Measurements from ENCODE around the gene VWA5A.

VWA5A gene

GRCh38 chr11:124114942-124115781, at the start of gene VWA5A:
Gene VWA5A (plus strand): TSS chr11:124115450. CDS start chr11:124117512, 2,062 bp downstream.
- FAIRE-seq: no peak

DNA sequence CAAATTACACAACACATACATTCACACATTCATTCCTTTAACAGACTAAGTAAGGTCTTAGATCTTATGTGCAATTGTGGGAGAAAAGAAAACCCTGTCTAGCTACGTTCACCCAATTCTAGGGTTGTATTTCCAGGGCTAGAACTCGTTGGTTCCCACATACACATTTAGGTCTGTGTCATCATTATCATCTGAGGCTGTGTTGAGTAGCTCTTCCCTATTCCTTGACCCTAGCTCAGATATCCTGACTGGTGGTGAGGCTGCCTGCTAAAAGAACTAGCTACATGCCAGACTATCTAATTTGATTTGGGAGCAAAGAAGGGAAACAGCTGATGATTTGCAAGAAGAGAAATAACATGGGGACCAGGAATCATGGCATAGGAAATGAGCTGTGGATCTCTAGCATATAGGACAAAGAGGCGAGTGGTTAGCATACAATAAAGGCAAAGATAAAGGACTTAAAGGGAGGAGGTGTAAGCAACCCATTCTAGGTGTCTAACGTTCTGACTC, 46.6 kb upstream of the VWA5A start:
- FAIRE-seq: no peak

DNA sequence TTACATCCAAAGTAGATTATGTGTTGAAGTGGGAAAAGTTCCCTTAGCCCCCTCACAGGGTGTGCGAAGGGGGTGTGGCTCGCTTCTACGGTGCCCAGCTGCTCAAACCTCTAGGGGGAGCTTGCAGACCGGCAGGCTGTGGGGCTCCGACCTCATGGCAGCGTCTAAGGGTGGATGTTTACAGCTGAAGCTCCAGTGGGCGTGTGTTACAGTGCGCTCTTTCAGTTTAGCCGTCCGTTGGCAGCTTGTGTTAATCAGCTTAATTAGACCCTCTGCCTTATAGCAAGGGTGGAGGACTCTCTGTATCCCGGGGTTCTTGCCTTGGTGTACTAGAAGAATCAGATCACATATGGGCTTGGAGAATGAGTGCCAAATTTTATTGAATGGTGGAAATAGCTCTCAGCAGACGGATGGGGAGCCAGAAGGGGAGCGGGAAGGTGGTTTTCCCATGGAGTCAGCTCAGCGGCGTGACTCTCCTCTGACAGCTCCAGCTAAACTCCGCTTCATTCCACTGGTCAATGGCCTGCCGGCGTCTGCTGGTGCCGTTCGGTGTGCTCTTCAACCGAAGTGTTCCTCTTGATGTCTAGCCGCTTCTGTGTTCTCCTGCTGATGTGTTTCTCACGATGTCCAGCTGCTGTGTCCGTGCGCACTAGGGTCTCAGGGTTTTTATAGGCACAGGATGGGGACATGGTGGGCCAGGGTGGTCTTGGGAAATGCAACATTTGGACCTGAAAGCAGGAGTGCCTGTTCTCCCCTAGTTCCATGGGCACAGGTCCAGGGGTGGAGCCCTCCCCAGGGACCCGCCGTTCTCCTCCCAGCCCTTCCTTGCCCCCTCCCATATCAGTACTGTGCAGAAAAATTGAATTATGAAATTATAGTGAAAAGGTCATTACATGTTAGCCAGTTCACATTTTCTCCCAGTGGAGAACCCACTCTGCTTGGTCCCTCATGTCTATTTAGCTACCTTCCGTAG, 45.5 kb upstream of the VWA5A start:
- FAIRE-seq: no peak

DNA sequence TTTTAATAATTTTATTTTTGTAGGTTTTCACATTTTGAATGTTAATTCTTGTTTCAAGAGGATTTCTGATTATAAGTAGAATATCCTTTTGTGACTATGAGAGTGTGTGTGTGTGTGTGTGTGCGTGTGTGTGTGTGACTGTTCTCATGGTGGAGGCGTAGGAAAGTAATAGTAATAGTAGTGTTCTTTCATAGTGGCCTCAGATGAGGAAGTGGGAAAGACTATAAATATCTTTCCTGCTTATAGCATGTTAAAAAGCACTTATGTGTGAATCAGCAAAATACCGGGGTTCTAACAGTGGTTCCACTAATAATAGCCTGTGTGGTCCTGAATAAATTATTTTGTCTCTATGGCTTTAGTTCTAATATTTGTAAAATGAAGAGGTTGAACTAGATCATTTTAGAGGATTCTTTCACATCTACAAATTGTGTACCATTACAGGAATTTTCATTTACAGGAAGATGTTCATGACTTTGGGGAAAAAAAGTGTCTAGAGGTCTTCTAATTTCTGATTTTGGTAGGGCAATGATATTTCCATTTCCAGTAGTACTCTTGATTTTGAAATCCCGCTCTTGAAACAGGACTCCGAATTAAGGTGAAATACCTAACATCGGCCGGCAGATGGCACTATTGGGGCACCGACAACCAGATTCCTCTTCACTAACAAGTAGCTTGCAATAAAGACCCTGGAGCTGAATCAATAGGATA, 44.2 kb upstream of the VWA5A start:
- peak; percentile 92 for FAIRE-seq

DNA sequence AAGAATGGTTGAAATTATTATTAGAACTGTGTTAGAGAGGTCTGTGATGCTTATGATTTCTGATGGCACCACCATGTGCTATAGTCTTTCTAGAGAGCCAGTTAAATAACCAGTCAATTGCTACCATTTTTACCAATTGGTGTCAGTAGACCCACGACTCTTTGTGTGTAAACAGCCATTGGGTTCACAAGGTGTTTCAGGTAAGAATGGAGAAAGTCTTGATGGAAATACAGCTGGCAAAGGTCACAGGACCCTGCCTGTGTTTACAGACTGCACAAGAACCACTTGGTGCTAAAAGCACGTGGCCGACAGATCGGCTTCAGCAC, 43.7 kb upstream of the VWA5A start:
- no peak for FAIRE-seq

- FAIRE-seq: no peak
Measured at GRCh38 chr11:124072147-124072546, 43.1 kb upstream of the VWA5A start.

DNA sequence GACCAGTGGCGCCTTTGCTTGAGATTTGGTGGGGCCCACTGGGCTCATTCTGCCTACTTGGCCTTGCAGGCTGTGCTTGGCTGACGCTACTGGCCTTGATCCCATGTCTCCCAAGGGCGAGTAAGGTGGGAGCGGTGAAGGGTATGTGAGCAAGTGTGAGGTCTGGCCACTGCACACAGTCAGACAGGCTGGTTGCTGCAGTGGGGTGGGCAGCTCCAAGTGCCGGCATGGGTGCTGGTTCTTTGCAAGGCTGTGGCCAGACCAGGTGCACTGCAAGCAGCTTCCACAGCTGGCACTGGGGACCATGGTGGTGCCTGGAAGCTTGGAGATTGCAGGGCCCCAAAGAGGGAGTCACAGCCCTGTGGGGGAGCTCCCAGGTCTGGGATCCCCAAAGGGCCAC, 40.7 kb upstream of the VWA5A start:
- FAIRE-seq: no peak

DNA sequence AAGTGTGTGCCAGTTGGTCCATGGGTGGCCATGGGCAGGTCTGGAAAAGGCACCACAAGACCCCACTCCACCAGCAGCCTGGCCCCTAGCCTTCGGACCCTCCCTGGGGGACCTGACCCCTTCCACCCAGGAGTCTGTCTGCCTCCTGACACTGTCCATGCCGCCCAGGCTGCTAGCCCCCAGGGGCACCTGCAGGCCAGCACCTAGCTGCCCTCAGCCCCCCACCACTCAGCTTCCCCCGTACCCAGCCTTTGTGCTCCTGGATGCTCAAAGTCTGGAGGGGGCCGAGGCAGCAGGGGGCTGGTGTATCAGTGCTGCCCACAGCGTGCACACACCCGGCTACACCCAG, 39.8 kb upstream of the VWA5A start:
- FAIRE-seq: no peak

GRCh38 chr11:124075841-124076651, 39.2 kb upstream of the VWA5A start:
- no peak for FAIRE-seq

GRCh38 chr11:124077266-124077665, 38.0 kb upstream of the VWA5A start:
- FAIRE-seq: no peak

GRCh38 chr11:124078591-124078990, 36.7 kb upstream of the VWA5A start:
- FAIRE-seq: no peak

- no peak for FAIRE-seq
Measured at GRCh38 chr11:124079631-124080326, 35.5 kb upstream of the VWA5A start.

DNA sequence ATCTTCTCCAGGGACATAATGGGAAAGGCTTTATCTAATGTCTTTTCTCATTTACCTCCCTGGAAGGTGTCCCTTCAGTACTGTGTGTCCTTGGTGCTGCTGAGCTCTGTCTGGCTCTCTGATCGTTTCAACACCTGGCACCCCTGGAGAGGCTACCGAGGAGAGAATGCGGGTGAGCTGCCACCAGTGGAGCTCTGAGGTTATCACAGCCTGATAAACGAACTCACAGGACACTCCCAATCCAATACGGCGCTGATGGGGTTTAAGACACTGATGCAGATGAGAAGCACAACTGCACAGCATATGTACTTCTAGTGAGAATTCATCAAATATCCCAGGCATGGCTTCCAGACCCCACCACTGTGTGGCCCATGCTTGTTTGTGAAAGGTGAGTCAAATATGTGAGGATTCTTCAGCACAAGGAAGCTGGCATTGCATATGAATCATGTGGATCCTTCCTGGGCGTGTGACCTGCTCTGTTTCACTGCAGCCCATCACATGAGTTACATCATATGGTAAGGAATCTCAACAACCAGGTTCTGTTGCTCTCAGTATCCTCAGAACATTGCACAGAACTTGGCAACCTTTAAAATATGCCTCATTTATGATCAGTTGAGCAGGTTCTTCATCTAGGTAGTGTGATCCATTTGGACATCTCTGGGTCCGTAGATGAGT, 34.8 kb upstream of the VWA5A start:
- FAIRE-seq: no peak

DNA sequence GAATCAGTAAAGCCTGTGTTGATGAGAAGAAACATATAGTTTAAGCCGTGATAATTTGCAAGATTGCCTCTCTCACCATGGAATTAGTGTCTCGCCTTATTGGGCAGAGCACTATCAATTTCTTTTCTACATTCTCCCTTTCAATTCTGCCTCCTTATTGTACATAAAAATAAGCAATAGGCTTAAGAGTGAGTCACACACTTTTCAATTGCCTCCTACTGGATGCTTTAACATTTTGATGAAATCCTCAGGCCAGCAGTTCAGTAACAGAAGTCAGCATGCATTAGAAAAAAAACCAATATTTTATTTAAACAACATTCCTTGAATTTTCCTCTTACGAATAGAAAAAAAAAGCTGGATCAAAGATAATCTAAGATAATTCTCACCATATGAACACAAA, 33.8 kb upstream of the VWA5A start:
- no peak for FAIRE-seq

GRCh38 chr11:124082371-124082770, 32.9 kb upstream of the VWA5A start:
- no peak for FAIRE-seq

DNA sequence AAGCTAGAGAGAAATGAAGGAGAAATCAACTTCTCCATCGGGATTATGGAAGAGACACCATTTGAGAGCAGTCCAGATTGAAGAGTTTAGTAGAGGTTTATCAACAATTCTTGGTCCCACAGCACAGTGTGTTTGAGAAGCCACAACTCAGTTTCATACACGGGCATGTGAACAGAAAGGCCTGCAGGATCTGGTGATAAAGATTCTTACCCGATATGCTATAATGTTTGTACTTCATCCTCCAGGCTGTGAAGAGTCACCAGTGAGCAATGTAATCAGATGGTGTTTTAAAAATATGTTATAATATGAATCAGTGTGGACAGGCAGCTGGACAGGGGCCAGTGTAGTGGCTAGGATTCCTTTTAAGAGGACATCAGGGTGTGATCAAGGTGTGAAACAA, 29.7 kb upstream of the VWA5A start:
- no peak for FAIRE-seq

DNA sequence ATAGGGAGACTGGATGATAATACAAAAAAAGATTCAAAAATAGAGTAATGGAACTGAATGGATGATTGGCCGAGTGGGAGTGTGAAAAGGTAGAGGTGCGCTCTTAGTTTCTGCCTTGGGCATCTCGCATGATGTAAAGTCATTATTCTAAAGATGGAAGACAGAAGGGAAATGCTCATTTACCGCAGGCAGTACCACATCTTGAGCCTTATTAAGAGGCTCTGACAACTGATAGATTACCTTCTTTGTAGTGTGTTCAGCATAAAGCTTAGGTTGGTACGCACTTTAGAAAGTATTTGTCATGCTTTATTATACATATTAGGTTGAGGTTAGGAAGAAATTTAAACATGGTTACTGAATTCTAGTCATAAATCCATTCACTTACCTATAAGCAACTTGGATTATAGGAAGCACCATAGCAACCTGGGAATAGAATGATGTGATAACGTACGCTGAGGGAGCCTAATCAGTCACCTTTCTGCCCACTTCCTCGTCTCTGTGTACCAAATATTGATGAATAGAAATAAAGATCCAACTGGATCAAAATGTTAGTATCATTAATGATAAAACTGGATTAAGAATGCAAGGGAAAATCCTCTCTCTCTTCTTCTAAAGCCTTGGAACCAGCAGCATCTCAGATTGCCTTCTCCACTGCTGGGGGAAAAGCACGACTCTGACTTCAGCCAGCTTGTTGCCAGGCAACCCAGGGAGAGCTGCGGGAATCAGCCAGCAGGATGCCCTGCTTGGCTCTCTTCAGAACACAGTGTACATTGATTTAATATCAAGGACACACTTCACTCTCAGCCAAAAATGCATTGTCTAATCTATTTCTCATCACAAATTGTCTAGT, 29.0 kb upstream of the VWA5A start:
- no peak for FAIRE-seq

GRCh38 chr11:124090996-124091395, 24.3 kb upstream of the VWA5A start:
- no peak for FAIRE-seq

DNA sequence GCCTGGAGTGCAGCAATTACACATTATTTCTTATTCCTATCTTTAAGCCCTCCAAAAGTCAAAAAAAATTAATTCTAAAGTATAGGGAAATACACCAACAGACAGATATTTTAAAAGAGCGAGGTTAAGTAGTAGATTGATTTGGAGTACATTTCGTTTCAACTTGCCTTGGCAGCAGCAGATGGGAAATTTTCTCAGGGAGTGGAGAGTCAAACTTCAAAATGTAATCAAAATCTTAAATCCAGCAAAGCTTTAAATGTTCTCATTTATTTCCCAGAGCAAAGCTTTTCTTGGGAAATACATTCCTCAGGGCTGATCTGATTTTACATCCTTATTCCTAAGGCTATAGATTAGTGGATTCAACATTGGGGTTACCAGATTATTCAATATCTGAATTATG, 21.9 kb upstream of the VWA5A start:
- FAIRE-seq: no peak

DNA sequence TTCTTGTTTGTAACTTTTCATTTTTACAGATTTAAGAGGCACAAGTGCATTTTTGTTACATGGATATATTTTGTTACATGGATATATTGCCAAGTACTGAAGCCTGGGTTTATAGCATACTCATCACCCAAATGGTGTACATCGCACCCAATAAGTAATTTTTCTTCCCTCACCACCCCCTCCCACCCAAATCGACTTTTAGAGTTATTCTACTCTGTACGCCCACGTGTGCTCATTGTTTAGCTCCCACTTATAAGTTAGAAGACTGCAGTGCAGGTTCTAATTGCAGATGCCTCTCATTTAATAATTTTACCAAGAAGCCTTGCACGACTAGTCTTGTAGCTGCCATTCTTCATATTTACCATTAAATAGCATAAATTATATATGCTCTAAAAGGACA, 20.5 kb upstream of the VWA5A start:
- FAIRE-seq: no peak

Measured in A204.1 (cell line).